G401.6 (cell line): ENCODE data around the gene MTMR3.
"Not testable (repeated sequence)": the region's sequence is repeated elsewhere in the genome, so short reads cannot be mapped to it uniquely, and the experiment has no call there.

Experiments
- FAIRE-seq: peaks from 2 replicates; lab custom pipeline; 2012; peaks lifted over from hg19 to GRCh38; lab: Jason Lieb, UNC

Gene MTMR3

DNA sequence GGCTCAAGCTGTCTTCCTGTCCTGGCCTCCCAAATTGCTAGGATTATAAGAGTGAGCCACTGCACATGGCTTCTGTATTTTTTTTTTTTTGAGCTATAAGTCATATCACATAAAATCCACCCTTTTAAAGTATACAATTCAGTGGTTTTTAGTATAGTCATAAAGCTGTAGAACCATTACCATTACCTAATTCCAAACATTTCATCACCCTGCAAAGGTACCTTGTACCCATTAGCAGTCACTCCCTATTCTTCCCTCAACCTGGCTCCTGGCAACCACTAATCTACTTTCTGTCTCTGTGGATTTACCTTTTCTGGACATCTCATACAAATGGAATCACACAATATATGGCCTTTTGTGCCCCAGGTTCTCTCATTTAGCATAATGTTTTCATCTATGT is 84.5 kb downstream of the MTMR3 start:
- no peak for FAIRE-seq

DNA sequence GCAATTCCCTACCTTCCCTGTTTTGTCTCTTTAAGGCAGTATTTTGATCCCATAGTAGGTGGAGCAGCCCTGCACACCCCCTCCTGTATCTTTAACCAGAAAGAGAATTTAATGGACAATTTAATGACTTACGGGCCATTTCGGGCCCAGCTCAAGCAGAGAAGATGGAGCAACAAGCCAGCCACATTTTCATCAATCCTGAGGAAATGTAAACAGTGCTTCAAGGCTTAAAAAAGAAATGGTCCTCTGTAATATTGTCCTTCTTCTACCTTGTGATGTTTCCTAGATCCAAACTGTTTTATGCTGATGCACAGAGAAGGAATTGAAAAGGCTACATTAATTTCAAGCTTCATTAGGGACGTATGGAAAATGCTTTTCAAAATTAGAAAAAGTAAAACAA is 88.6 kb downstream of the MTMR3 start:
- FAIRE-seq = no peak

GRCh38 chr22:29972121-29972520 is 89.1 kb downstream of the MTMR3 start:
- no peak for FAIRE-seq

DNA sequence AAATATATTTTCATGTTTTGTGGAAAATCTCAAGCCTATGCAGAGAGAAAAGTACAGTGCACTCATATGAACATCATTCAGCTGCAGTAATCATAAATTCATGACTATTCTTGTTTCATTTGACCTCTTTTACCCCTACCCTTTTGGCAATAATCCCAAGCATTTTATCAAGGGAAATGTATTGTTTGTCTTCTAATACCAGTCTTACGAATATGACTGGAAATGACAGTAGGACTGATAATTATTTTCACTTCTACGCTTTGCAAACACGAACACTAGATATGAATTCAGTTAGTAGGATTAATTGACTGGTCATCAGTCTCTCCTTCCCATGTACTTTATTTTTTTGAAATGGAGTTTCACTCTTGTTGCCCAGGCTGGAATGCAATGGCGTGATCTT is 90.3 kb downstream of the MTMR3 start:
- no peak for FAIRE-seq

DNA sequence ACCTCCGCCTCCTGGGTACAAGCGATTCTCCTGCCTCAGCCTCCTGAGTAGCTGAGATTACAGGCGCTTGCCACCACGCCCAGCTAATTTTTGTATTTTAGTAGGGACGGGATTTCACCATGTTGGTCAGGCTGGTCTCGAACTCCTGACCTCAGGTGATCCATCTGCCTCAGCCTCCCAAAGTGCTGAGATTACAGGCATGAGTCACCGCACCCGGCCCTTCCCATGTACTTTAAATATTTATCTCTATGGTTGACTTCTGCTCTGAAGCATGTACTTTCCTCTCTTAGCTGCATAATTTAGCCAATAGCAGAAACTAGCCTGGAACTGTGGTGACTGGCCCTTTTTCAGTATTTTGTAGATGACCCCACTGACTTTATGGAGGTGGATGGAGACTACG is 90.7 kb downstream of the MTMR3 start:
- not testable (repeated sequence) for FAIRE-seq

DNA sequence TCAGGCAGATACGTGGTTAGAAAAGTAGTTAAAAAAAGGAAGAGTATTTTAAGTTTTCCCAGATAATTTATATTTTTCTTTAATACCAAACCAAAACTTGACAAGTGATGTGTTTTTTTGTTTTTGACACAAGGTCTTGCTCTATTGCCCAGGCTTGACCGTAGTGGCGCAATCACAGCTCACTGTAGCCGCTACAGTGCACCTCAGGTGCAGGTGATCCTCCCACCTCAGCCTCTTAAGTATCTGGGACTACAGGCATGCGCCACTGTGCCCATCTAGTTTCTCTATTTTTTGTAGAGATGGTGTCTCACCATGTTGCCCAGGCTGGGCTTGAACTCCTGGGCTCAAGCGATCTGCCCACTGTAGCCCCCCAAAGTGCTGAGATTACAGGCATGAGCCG is 92.5 kb downstream of the MTMR3 start:
- FAIRE-seq = no peak

- FAIRE-seq = no peak
Measured at GRCh38 chr22:29977107-29977506, 94.1 kb downstream of the MTMR3 start.

- FAIRE-seq = no peak
Measured at GRCh38 chr22:29979777-29980321, 96.9 kb downstream of the MTMR3 start.

DNA sequence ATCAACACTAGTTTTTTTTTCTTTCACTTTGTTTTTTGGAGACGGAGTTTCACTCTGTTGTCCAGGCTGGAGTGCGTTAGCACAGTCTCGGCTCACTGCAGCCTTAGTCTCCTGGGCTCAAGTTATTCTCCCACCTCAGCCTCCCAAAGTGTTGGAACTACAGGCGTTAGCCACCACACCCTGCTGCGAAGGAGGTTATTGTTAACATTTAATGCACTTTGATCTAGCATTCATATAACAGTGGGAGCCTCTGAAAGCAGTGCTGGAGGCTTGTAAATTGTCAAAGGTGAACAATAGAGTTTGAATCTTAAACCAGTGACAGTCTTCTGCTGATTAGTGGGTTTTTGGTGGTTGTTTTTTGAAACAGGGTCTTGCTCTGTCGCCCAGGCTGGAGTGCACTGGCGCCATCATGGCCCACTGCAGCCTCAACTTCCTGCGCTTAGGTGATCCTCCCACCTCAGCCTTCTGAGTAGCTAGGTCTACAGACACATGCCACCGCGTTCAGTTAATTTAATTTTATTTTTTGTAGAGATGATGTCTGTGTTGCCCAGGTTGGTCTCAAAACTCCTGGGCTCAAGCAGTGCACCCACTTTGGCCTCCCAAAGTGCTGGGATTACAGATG is 100.4 kb downstream of the MTMR3 start:
- FAIRE-seq = no peak

DNA sequence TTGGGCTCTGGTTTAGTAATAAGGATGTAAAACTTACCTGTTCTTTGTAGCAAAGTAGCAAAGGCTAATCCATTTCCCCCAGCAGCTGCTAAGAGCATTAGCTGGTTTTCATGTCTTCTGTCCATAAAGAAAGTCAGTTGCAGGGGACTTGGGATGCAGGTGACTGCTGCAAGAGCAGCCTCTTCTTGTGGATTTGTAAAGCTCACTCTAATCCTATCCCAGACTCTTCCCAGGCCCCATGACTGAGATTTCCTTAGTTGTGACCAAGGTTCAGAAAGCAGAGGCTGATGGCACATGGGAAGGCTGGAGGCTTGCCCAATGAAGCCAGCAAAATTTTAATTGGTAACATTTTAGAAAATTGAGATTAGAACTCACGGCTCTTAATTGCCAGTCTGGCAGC is 102.9 kb downstream of the MTMR3 start:
- no peak for FAIRE-seq

DNA sequence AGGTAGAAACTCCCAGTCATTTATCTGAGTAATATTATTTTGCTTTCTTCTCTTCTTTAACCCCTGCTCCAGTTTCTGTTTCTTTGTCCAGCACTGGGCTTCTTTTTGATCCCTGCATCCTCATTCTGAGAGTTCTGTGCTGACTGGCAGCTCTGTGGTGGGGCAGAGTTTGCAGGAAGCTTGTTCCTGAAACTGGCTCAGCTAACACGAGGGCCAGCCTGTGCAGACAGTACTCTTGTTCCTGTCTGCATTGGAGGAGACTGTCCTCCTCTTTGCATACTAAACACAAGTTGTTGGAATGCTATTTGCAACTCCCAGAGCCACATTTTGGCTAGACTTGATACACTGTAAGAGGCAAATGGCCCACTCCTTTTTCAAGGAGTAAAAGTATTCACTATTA is 104.2 kb downstream of the MTMR3 start:
- FAIRE-seq = no peak

GRCh38 chr22:29988719-29989118 is 105.7 kb downstream of the MTMR3 start:
- FAIRE-seq = no peak

GRCh38 chr22:29989446-29989845 is 106.5 kb downstream of the MTMR3 start:
- no peak for FAIRE-seq

DNA sequence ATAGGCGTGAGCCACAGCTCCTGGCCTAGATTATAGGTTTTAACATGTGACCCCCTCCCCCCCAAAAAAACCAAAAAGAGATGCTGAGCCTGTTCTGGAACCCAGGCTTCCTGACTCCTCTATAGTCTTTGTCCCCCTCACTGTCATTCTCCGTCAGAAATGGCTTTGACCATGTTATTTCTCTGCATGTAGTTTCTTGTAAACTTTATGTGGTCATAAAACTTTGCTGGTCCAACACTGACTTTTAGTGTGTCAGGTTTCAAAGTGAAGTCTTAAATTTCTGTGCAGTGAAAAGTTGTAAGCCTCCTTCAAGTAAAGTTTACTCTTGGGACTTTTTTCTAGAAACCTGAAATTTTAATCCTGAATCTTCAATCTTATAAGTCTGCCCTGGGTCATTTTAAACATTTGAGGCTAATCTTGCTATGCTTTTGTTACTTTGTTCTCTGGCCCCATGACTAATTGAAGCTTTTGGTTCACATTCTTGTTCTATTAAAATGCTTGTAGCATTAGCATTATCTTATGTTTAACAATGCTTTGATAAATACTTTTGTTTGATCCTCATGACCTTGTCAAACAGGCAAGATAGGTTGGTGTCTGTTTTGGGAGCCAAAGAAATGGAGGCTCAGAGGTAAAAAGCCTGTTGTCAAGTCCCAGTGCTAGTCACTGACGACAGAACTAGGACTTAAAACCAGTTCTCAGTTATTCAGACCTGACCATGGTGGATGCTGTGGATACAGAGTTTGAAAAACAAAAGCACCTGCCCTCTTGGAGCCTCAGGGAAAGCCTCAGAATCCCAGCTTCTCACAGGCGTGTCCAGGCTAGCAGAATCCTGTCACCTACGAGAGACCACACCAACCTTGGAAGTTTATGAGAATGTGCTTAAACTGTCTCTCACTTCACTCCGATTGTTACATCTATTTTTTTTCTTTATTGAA is 109.6 kb downstream of the MTMR3 start:
- peak; percentile 21 for FAIRE-seq

DNA sequence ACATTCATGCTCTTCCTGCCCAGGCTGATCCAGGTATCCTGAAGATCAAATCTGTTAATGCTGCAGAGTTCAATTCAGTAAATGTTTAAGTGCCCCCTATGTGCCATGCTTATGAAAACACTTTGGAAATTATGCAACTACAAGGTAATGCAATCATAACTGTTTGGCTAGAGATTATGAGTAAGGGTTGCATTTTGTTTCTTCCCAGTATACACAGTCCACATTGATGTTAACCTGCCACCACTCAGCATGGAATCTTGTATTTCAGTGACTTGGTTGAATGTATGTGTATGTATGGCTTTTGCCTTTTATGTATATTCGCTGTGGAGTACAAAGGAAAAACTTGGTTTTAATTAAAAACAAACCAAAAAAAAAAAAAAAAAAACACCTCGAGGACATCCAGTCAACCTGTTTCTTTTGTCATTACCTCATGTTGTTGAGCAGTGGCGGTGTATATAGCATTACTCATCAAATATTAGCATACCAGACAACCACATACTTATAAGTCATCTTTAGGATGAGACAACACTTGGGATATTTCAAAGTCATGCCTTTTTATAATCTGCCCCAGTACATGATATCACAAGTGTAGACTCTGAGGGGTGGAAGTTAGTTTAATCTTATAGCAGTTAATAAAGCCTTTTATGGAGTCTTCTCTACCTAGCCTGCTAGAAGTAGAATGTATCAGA is 111.2 kb downstream of the MTMR3 start:
- no peak for FAIRE-seq

- no peak for FAIRE-seq
Measured at GRCh38 chr22:29994943-29995342, 112.0 kb downstream of the MTMR3 start.

GRCh38 chr22:29997107-29997506 is 114.1 kb downstream of the MTMR3 start:
- no peak for FAIRE-seq

GRCh38 chr22:29997516-29997915 is 114.5 kb downstream of the MTMR3 start:
- no peak for FAIRE-seq

DNA sequence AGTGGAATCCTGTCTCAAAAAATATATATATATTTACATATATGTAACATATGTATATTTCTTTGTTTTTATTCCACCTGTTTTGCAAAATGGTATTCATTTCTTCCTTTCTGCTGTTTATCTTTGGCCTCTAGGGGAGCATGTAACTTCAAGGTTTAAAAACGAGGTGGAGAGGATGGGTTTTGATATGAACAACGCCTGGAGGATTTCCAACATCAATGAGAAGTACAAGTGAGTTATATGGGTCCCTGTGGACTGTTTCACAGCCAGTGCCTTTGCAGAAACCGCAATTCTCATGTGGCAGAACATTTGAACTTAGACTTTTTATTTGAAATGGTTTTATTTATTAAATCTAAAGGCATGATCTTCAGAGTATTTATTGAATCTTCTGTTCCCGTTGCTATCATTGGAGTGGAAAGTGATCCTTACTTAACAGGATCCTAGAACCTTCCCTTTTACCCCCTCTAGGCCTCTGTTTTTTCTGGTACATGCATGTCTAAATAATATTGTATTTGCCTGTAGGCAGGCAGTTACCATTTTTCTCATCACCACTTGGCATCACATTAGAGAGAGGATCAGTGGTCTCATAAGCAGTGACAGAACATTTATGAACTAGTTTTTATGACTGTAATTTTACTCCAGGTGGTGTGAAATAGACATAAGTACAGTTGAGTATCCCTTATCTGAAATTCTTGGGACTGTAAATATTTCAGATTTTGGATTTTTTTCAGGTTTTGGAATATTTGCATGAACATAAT is 115.8 kb downstream of the MTMR3 start:
- FAIRE-seq = no peak

DNA sequence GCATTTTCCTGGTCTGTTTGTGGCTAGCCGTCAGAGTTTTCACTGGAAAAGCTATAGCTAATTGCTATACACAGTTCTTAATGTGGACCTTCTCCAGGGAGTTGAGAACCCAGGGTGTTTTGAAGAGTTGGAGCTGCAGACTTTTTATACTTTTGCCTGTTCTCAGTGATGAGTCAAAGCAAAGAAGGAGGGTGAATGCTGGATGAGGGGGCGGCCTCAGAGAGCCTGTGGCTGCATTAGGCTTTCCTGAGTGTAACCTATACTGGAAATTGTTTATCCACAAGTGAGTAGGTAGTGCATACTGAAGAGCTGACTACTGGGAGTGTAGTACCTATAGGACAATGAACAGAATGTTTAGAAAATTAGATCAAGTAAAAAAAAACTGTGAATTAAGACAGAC is 117.6 kb downstream of the MTMR3 start:
- no peak for FAIRE-seq

GRCh38 chr22:30001459-30001858 is 118.5 kb downstream of the MTMR3 start:
- FAIRE-seq = no peak

GRCh38 chr22:30002861-30003486 is 120.0 kb downstream of the MTMR3 start:
- FAIRE-seq = no peak
